Fibroblast of lung (primary cell): ENCODE data around the gene MTX3. TPM values are rescaled to one million over a fixed set of nuclear protein-coding genes. Genes with fewer than 3 reads are reported as not detected.

Source experiments
- DNase-seq, 2 donors: peaks; one replicate each; pipeline versions ENCODE4 v3.0.0 to v3.0.0-alpha.2; 2010; ENCODE audit warnings: low read depth in 2 of 2
- H2AFZ ChIP-seq: 2 replicates; pipeline ENCODE4 v1.5.1; 2012; ENCODE audit warnings: low read length, control low read depth, inconsistent platforms
- H3K27ac ChIP-seq: 2 replicates; pipeline ENCODE4 v1.5.1; 2011; ENCODE audit warnings: low read length, control low read depth; ENCODE audit not compliant: insufficient read depth
- H3K27me3 ChIP-seq: 2 replicates; pipeline ENCODE4 v1.5.1; 2011; ENCODE audit warnings: mild to moderate bottlenecking, low read length; ENCODE audit not compliant: control insufficient read depth, insufficient read depth
- H3K36me3 ChIP-seq: 2 replicates; pipeline ENCODE4 v1.5.1; 2011; ENCODE audit warnings: low read length; ENCODE audit not compliant: control insufficient read depth, insufficient read depth
- H3K4me1 ChIP-seq: 2 replicates; pipeline ENCODE4 v1.5.1; 2011; ENCODE audit warnings: low read length; ENCODE audit not compliant: control insufficient read depth, insufficient read depth; ENCODE audit errors: extremely low read depth
- H3K4me2 ChIP-seq: 2 replicates; pipeline ENCODE4 v1.5.1; 2011; ENCODE audit warnings: low read length, control low read depth; ENCODE audit not compliant: insufficient read depth; ENCODE audit errors: extremely low read depth
- H3K4me3 ChIP-seq, 4 experiments: fragments of 200-600 bp in 1 of 4; sonication (generic) in 1 of 4; replicated peaks in 1 of 4; 2 replicates each; pipeline ENCODE4 v1.5.1; 2011 to 2016; ENCODE audit warnings: low read length in 4 of 4, low read depth in 3 of 4, mild to moderate bottlenecking in 3 of 4, control low read depth in 2 of 4, inconsistent platforms in 1 of 4, mixed read lengths in 1 of 4; ENCODE audit not compliant: insufficient read depth in 1 of 4; ENCODE audit errors: control extremely low read depth in 1 of 4
- H3K79me2 ChIP-seq: 2 replicates; pipeline ENCODE4 v1.5.1; 2012; ENCODE audit warnings: mild to moderate bottlenecking, low read length, inconsistent platforms; ENCODE audit not compliant: control insufficient read depth, insufficient read depth
- H3K9ac ChIP-seq: 2 replicates; pipeline ENCODE4 v1.5.1; 2011; ENCODE audit warnings: mild to moderate bottlenecking, low read length, control low read depth; ENCODE audit not compliant: insufficient read depth
- H3K9me3 ChIP-seq: 2 replicates; pipeline ENCODE4 v1.5.1; 2012; ENCODE audit warnings: low read depth, low read length; ENCODE audit not compliant: control insufficient read depth, insufficient read depth
- H4K20me1 ChIP-seq: 2 replicates; pipeline ENCODE4 v1.5.1; 2011; ENCODE audit warnings: low read length; ENCODE audit not compliant: control insufficient read depth, insufficient read depth; ENCODE audit errors: extremely low read depth
- CTCF ChIP-seq, 2 donors: IDR thresholded peaks in 1 of 2; conservative IDR thresholded peaks in 1 of 2; 1 replicate in 1 of 2; 2 replicates in 1 of 2; pipeline ENCODE4 v1.5.1; 2011 to 2012; ENCODE audit warnings: low read length in 2 of 2, control low read depth in 1 of 2, inconsistent platforms in 1 of 2, low read depth in 1 of 2, mild to moderate bottlenecking in 1 of 2
- EZH2 ChIP-seq: IDR thresholded peaks from 2 replicates; pipeline ENCODE4 v1.5.1; 2012; ENCODE audit warnings: low read length, control low read depth, mild to moderate bottlenecking; ENCODE audit errors: missing control alignments
- polyA plus RNA-seq, 2 donors: library from polyadenylated mRNA; depleted of rRNA in 1 of 2; stranded (reverse) in 1 of 2; unstranded in 1 of 2; fragments of >200 nt; gene quantifications; 2 replicates each; pipeline ENCODE4 v1.2.1, GENCODE V29; 2011 to 2012; ENCODE audit warnings: missing spikeins in 1 of 2
- total RNA-seq: library from RNA; depleted of rRNA; stranded (reverse); fragments of >200 nt; gene quantifications from 2 replicates; pipeline ENCODE4 v1.2.1, GENCODE V29; 2014

The MTX3 gene
- total and polyA plus RNA-seq, 2 donors (not counting 1 experiment from before 2014, with no cell fraction given) = 11.2 to 18.0 TPM

- no peak overlapping the region for H3K4me3 ChIP-seq
- no peaks in the 10 kb centered on the region for H3K36me3 ChIP-seq
- DNase-seq = no peak
- H3K9ac ChIP-seq = no peak overlapping the region
- H3K4me1 ChIP-seq = peaks cover 3% of the 10 kb centered on the region
- no peaks in the 10 kb centered on the region for H3K79me2 ChIP-seq
- no peak for TF ChIP-seq CTCF (conservative IDR thresholded peaks at IDR 0.05 in 1 of 2, IDR thresholded peaks at IDR 0.05 in 1 of 2; ENCODE audit: low read depth in 1 of 2, low read length in 2 of 2)
- TF ChIP-seq EZH2 = no peak
- H3K27me3 ChIP-seq = no peaks in the 10 kb centered on the region
- H3K9me3 ChIP-seq = no peaks in the 10 kb centered on the region
- H3K27ac ChIP-seq = no peak overlapping the region
- no peaks in the 10 kb centered on the region for H4K20me1 ChIP-seq
- H3K4me2 ChIP-seq = peak overlapping the region; percentile 26
- H2AFZ ChIP-seq = no peak overlapping the region
These were observed 27.6 kb downstream of the MTX3 start for GRCh38 chr5:79963261-79964061.

GRCh38 chr5:79962575-79963222 lies 28.4 kb downstream of the MTX3 start:
- peak in 1 of 2 donors; percentile 52 for DNase-seq
- no peaks in the 10 kb centered on the region for H4K20me1 ChIP-seq
- no peaks in the 10 kb centered on the region for H3K79me2 ChIP-seq
- no peak overlapping the region for H3K4me3 ChIP-seq
- H3K4me1 ChIP-seq = peaks cover 3% of the 10 kb centered on the region
- no peaks in the 10 kb centered on the region for H3K27me3 ChIP-seq
- H3K4me2 ChIP-seq = no peak overlapping the region
- H3K36me3 ChIP-seq = no peaks in the 10 kb centered on the region
- no peaks in the 10 kb centered on the region for H3K9me3 ChIP-seq
- no peak for TF ChIP-seq CTCF (conservative IDR thresholded peaks at IDR 0.05 in 1 of 2, IDR thresholded peaks at IDR 0.05 in 1 of 2; ENCODE audit: low read depth in 1 of 2, low read length in 2 of 2)
- TF ChIP-seq EZH2 = no peak
- H2AFZ ChIP-seq = no peak overlapping the region
- no peak overlapping the region for H3K9ac ChIP-seq
- no peak overlapping the region for H3K27ac ChIP-seq

- H3K4me3 ChIP-seq = no peak overlapping the region
- H3K4me1 ChIP-seq = peaks cover 3% of the 10 kb centered on the region
- no peaks in the 10 kb centered on the region for H3K79me2 ChIP-seq
- H3K4me2 ChIP-seq = no peak overlapping the region
- TF ChIP-seq CTCF (conservative IDR thresholded peaks at IDR 0.05 in 1 of 2, IDR thresholded peaks at IDR 0.05 in 1 of 2; ENCODE audit: low read depth in 1 of 2, low read length in 2 of 2) = no peak
- TF ChIP-seq EZH2 = no peak
- H3K36me3 ChIP-seq = no peaks in the 10 kb centered on the region
- H2AFZ ChIP-seq = no peak overlapping the region
- no peak overlapping the region for H3K9ac ChIP-seq
- H3K27ac ChIP-seq = no peak overlapping the region
- DNase-seq = no peak
- H3K27me3 ChIP-seq = no peaks in the 10 kb centered on the region
- no peaks in the 10 kb centered on the region for H3K9me3 ChIP-seq
- no peaks in the 10 kb centered on the region for H4K20me1 ChIP-seq
These were observed 29.1 kb downstream of the MTX3 start for GRCh38 chr5:79961716-79962574.
